ENCODE results near the gene ILF2.
"Not testable (repeated sequence)": the region's sequence is repeated elsewhere in the genome, so short reads cannot be mapped to it uniquely, and the experiment has no call there.

- TF ChIP-seq CTCF (IDR thresholded peaks at IDR 0.05); ZFX (IDR thresholded peaks at IDR 0.05; ENCODE audit: borderline replicate concordance): not testable (repeated sequence)
These were observed 30.6 kb downstream of the ILF2 start for GRCh38 chr1:153640213-153640612.
